Activated naive CD4-positive, alpha-beta T cell treated with anti-CD3 and anti-CD28 coated beads for 36 hours (primary cell): ENCODE data around the gene CASTOR1. TPM values are rescaled to one million over a fixed set of nuclear protein-coding genes. Genes with fewer than 3 reads are reported as not detected.
A peak's percentile ranks its signal among the peaks of the same experiment; 100 is the strongest.

Source experiments
- CTCF ChIA-PET: fragments of 350-600 bp; sonication (Branson Sonifier 250); formaldehyde crosslinking; loops from one replicate; lab custom pipeline; 2021; ENCODE audit warnings: antibody characterized with exemption; lab: Charles Lee
- DNase-seq: peaks from one replicate; pipeline ENCODE4 v3.0.0-alpha.2; 2020
- H3K27ac Mint-ChIP-seq: one replicate; pipeline ENCODE4 v1.8.0; 2021; ENCODE audit warnings: mild to moderate bottlenecking, mixed read lengths
- H3K27me3 Mint-ChIP-seq: one replicate; pipeline ENCODE4 v1.8.0; 2021; ENCODE audit warnings: low read depth, mixed read lengths
- H3K36me3 Mint-ChIP-seq: one replicate; pipeline ENCODE4 v1.8.0; 2021; ENCODE audit warnings: low read depth, mixed read lengths
- H3K4me1 Mint-ChIP-seq: one replicate; pipeline ENCODE4 v1.8.0; 2021; ENCODE audit warnings: low read depth, mixed read lengths
- H3K4me3 Mint-ChIP-seq: one replicate; pipeline ENCODE4 v1.8.0; 2021; ENCODE audit warnings: mild to moderate bottlenecking, moderate library complexity, mixed read lengths
- H3K9me3 Mint-ChIP-seq: one replicate; pipeline ENCODE4 v1.8.0; 2021; ENCODE audit warnings: mixed read lengths
- intact Hi-C: fragments of 100-400 bp; cut with micrococcal nuclease; formaldehyde crosslinking; loops from one replicate; pipeline ENCODE4 v1.15.1; 2023
- total RNA-seq, 2 experiments: library from RNA; stranded (reverse); gene quantifications; one replicate each; pipeline ENCODE4 v1.2.3, GENCODE V29; 2021

The CASTOR1 gene
- total RNA-seq, 2 experiments from 2014 or later: 2.1 to 3.8 TPM

DNA sequence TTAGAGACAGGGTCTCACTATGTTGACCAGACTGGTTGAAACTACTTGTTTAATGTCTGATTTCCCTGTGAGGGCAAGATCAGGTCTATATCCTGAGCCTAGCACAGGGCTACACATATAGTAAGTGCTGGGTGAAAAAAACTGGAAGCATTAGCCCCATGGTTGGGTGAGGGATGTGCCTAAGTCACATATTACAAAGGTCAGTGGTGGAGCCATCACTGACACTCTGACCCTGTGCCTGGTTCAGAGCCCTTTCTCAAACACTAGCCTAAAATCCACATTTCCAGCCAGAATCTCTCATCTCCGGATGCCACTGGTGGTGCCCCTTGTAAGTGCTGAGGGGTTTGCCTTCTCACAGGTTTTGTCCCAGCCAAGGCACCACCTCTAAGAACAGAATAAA is 28.5 kb upstream of the CASTOR1 start:
- H3K4me1 Mint-ChIP-seq: peaks cover 87% of the 10 kb centered on the region
- no peaks in the 10 kb centered on the region for H3K9me3 Mint-ChIP-seq
- H3K27me3 Mint-ChIP-seq: no peaks in the 10 kb centered on the region
- H3K4me3 Mint-ChIP-seq: no peak overlapping the region
- CTCF ChIA-PET: interaction anchor here (1.1 to 7.3 kb wide), 2 partner anchors 30 to 437 kb away, joined by 3 to 30 read pairs; partner anchors contain the start of gene CASTOR1
- H3K27ac Mint-ChIP-seq: peak overlapping the region; percentile 50
- intact Hi-C loops: loop anchor here (10.0 kb wide), 1 partner anchor 287 kb away; the partner anchor contains the start of gene TCN2
- no peak for DNase-seq
- peaks cover 8% of the 10 kb centered on the region for H3K36me3 Mint-ChIP-seq

DNA sequence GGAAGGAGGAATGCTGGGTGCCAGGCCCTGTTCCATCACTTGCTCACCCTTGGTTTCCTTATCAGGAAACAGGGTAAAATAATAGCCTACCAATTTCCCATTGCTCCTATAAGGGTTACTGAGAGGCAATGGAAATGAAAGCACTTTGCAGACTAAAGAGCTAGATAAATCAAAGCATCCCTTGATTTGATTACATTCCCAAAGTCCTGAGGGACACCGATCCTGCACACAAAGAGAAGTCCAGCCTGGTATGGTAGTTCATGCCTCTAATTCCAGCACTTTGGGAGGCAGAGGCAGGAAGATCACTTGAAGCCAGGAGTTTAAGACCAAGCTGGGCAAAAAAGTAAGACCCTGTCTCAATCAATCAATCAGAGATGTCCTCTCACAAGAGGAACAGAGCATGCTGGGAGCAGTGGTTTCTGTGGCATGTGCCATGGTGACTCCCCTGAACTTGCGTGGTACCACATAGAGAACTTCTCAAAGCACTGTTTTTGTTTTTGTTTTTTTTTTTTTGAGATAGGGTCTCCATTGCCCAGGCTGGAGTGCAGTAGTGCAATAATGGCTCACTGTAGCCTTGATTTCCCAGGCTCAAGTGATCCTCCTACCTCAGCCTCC is 26.8 kb upstream of the CASTOR1 start:
- CTCF ChIA-PET: interaction anchor here (0.8 to 7.3 kb wide), 3 partner anchors 10 to 54 kb away, joined by 3 to 30 read pairs (median 3); partner anchors contain the start of gene CASTOR1
- no peaks in the 10 kb centered on the region for H3K27me3 Mint-ChIP-seq
- peak overlapping the region; percentile 85 for H3K27ac Mint-ChIP-seq
- no peak overlapping the region for H3K4me3 Mint-ChIP-seq
- intact Hi-C loops: loop anchor here (1.0 to 10.0 kb wide), 3 partner anchors 8 to 289 kb away; partner anchors contain the start of gene TCN2
- peaks cover 11% of the 10 kb centered on the region for H3K36me3 Mint-ChIP-seq
- H3K4me1 Mint-ChIP-seq: peaks cover 93% of the 10 kb centered on the region
- H3K9me3 Mint-ChIP-seq: no peaks in the 10 kb centered on the region
- DNase-seq: peak; percentile 41

DNA sequence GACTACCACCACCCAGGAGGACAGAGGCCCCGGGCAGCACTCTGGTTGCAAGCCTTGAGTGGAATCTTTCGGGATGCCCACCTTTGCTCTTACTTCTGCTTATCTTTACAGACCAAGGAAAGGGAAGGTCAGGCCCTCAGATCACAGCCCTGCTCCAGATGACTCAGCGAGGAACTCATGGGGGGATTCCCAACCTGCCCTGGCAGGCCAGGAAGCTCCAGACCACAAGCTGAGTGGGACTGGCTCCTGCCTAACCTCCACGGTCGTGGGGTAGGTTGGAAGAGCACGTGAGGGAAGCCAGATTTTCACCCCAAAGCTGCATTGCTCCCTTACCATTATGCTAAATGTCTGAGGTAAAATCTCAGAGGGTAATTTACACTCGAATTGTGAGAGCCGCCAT is 25.6 kb upstream of the CASTOR1 start:
- peak overlapping the region; percentile 85 for H3K27ac Mint-ChIP-seq
- no peak overlapping the region for H3K4me3 Mint-ChIP-seq
- H3K4me1 Mint-ChIP-seq: peaks cover 93% of the 10 kb centered on the region
- H3K9me3 Mint-ChIP-seq: no peaks in the 10 kb centered on the region
- DNase-seq: peak; percentile 76
- H3K27me3 Mint-ChIP-seq: no peaks in the 10 kb centered on the region
- H3K36me3 Mint-ChIP-seq: peaks cover 11% of the 10 kb centered on the region
- CTCF ChIA-PET: interaction anchor here (1.8 to 7.3 kb wide), 2 partner anchors 10 to 27 kb away, joined by 6 to 30 read pairs; partner anchors contain the start of gene CASTOR1
- intact Hi-C loops: loop anchor here (1.0 to 10.0 kb wide), 3 partner anchors 9 to 290 kb away; partner anchors contain the start of gene TCN2

DNA sequence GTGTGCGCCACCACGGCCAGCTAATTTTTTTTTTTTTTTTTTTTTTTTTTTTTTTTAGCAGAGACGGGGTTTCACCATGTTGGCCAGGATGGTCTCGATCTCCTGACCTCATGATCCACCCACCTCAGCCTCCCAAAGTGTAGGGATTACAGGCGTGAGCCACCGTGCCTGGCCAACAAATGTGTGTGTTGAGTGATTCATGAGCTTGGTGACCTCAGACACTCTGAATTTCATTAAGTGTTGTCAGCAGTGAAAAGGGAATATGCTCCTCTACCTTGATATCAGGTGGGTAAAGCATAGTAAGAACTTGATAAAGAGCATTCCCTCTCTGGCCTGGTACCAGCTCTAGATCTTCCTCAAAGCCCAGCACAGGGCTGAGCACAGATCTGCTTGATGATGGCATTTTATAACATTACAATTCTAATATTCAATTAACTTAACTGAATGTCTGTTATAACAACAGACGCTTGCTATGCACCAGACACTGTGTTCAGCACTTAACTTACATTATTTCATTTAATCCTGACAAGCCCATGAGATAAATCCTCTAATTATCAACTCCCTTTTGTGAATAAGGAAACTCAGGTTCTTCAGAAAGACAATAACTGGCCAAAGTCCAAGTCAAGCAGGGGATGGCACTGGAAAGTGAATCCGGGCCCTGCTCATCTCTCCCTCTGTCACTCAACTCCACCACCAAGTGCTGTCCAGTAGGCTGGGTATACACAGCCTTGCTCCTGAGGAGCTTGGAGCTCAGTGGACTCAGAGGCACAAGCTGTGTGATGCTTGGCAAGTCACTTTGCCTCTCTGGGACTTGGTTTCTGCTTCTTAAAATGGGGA is 24.4 kb upstream of the CASTOR1 start:
- no peaks in the 10 kb centered on the region for H3K27me3 Mint-ChIP-seq
- CTCF ChIA-PET: interaction anchor here (0.6 to 7.3 kb wide), 6 partner anchors 9 to 76 kb away, joined by 3 to 30 read pairs (median 5); partner anchors contain the start of gene CASTOR1
- H3K4me3 Mint-ChIP-seq: no peak overlapping the region
- H3K27ac Mint-ChIP-seq: peak overlapping the region; percentile 85
- intact Hi-C loops: loop anchor here (5.0 to 10.0 kb wide), 2 partner anchors 126 to 291 kb away; partner anchors contain the start of gene TCN2
- H3K9me3 Mint-ChIP-seq: no peaks in the 10 kb centered on the region
- DNase-seq: no peak
- peaks cover 93% of the 10 kb centered on the region for H3K4me1 Mint-ChIP-seq
- peaks cover 11% of the 10 kb centered on the region for H3K36me3 Mint-ChIP-seq

GRCh38 chr22:30312053-30312452 is 22.7 kb upstream of the CASTOR1 start:
- Mint-ChIP-seq H3K36me3 (peaks cover 11% of the 10 kb centered on the region), H3K27ac (peak overlapping the region; percentile 89), H3K9me3 (no peaks in the 10 kb centered on the region), H3K27me3 (no peaks in the 10 kb centered on the region), H3K4me1 (peaks cover 92% of the 10 kb centered on the region), H3K4me3 (no peak overlapping the region)
- intact Hi-C loops: loop anchor here (1.0 to 10.0 kb wide), 3 partner anchors 12 to 293 kb away; partner anchors contain the start of gene TCN2
- DNase-seq: peak; percentile 67
- CTCF ChIA-PET: interaction anchor here (1.4 to 7.3 kb wide), 2 partner anchors 24 to 26 kb away, joined by 3 to 30 read pairs; partner anchors contain the start of gene CASTOR1

GRCh38 chr22:30310881-30311771 is 21.8 kb upstream of the CASTOR1 start:
- no peak overlapping the region for H3K4me3 Mint-ChIP-seq
- no peaks in the 10 kb centered on the region for H3K27me3 Mint-ChIP-seq
- H3K27ac Mint-ChIP-seq: peak overlapping the region; percentile 97
- CTCF ChIA-PET: interaction anchor here (0.8 to 1.4 kb wide), 3 partner anchors 20 to 25 kb away, joined by 3 read pairs; partner anchors contain the start of gene CASTOR1
- H3K4me1 Mint-ChIP-seq: peaks cover 96% of the 10 kb centered on the region
- DNase-seq: no peak
- H3K36me3 Mint-ChIP-seq: peaks cover 11% of the 10 kb centered on the region
- H3K9me3 Mint-ChIP-seq: no peaks in the 10 kb centered on the region
- intact Hi-C loops: loop anchor here (5.0 to 10.0 kb wide), 2 partner anchors 124 to 294 kb away; partner anchors contain the start of gene TCN2

DNA sequence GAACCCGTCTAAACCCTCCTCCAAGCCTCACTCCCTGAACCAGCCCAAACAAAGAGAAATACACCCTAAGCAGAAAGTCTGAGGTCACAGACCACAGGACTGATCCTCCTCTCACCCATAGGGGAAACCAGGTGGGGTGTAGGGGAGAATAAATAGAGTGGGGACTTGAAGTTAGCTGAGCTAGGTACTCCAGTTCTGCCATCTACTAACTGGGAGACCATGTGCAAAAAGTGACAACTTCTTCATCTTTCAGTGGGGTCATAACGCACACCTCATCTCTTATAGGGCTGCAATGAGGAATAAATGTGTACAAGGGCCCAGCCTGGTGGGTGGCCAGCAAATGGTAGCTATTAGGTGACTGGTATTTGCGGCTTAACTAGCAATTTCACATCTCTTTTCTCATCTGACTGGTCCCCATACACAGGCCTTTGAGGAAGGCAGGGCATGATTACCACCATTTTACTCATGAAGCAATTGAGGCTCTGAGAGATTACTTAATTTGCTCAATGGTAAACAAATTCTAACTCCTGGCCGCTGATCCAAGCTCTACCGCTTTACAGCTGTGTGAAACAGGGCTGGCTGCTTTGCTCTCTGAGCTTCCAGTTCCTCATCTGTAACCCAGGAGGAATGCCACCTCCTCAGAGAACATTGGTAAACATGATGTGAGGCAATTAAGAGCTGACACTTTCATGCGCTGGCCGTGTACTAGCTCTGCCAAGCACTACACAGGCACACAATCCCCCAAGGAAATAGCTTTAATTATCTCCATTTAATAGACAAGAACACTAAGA is 20.8 kb upstream of the CASTOR1 start:
- Mint-ChIP-seq H3K4me3 (no peak overlapping the region), H3K4me1 (peaks cover 96% of the 10 kb centered on the region), H3K9me3 (no peaks in the 10 kb centered on the region), H3K27ac (peak overlapping the region; percentile 97), H3K36me3 (peaks cover 9% of the 10 kb centered on the region), H3K27me3 (no peaks in the 10 kb centered on the region)
- CTCF ChIA-PET: interaction anchor here (0.6 to 1.0 kb wide), 4 partner anchors 19 to 205 kb away, joined by 3 read pairs; partner anchors contain the start of gene CASTOR1
- no peak for DNase-seq
- intact Hi-C loops: loop anchor here (5.0 to 10.0 kb wide), 2 partner anchors 123 to 295 kb away; partner anchors contain the start of gene TCN2

- Mint-ChIP-seq H3K36me3 (peaks cover 7% of the 10 kb centered on the region), H3K27me3 (no peaks in the 10 kb centered on the region), H3K4me1 (peaks cover 96% of the 10 kb centered on the region), H3K9me3 (no peaks in the 10 kb centered on the region), H3K27ac (peak overlapping the region; percentile 97), H3K4me3 (no peak overlapping the region)
- intact Hi-C loops: no loop called here
- CTCF ChIA-PET: interaction anchor here (2.6 to 3.6 kb wide), 2 partner anchors 16 to 21 kb away, joined by 8 to 10 read pairs; no protein-coding TSS in a partner anchor
- peak; percentile 70 for DNase-seq
Observed at GRCh38 chr22:30308518-30309230, 19.4 kb upstream of the CASTOR1 start.

DNA sequence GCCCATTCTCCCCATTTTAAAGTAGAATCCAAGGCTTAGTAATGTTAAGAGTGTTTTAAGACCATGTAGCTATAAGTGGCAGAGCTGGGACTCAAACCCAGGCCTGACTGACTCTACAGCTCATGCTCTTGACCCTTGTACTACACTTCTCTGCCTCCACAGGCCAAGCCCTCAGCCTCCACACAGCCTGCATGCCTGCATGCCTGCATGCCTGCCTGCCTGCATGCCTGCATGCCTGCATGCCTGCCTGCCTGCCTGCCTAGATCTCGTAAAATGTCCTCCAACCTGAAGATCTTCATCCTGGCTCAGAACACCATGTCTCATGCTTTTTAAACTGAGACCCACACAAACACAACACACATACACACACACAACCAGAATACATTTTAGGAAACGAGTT is 18.8 kb upstream of the CASTOR1 start:
- CTCF ChIA-PET: interaction anchor here (2.6 to 3.6 kb wide), 2 partner anchors 16 to 20 kb away, joined by 8 to 10 read pairs; no protein-coding TSS in a partner anchor
- no peaks in the 10 kb centered on the region for H3K9me3 Mint-ChIP-seq
- intact Hi-C loops: no loop called here
- no peak overlapping the region for H3K4me3 Mint-ChIP-seq
- peaks cover 6% of the 10 kb centered on the region for H3K36me3 Mint-ChIP-seq
- peaks cover 98% of the 10 kb centered on the region for H3K4me1 Mint-ChIP-seq
- no peaks in the 10 kb centered on the region for H3K27me3 Mint-ChIP-seq
- peak overlapping the region; percentile 97 for H3K27ac Mint-ChIP-seq
- no peak for DNase-seq

DNA sequence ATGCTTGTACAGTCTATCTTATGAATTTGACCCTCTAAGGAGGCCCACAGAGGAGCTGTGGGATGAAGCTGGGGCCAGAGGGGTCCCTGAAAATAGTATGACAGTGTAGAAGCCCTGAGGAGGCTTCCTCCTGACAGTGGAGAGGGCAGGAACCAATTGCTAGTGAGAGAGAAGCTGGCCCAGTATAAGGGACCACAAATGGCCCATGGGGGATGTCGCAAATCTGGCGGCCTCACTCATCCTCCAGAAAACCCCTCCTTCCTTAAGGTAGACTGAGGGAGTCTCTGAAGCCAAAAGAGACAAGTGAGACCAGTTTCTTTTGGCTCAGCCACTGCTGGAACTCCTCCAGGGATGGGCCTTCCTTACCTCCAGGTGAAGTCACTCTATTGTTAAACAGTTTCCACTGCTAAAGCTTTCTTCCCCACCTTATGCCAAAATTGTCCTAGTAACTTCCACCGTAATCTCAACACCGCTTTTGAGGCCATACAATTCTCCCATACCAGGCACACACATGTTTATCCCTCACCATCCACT is 17.8 kb upstream of the CASTOR1 start:
- DNase-seq: no peak
- peak overlapping the region; percentile 70 for H3K4me3 Mint-ChIP-seq
- intact Hi-C loops: no loop called here

More for the DNA sequence above, 17.8 kb upstream of the CASTOR1 start:
- H3K36me3 Mint-ChIP-seq: peaks cover 3% of the 10 kb centered on the region
- CTCF ChIA-PET: interaction anchor here (2.6 to 3.6 kb wide), 2 partner anchors 17 to 19 kb away, joined by 8 to 10 read pairs; no protein-coding TSS in a partner anchor
- H3K9me3 Mint-ChIP-seq: no peaks in the 10 kb centered on the region
- peaks cover 98% of the 10 kb centered on the region for H3K4me1 Mint-ChIP-seq
- H3K27ac Mint-ChIP-seq: peak overlapping the region; percentile 97
- H3K27me3 Mint-ChIP-seq: no peaks in the 10 kb centered on the region
